GM12891 (cell line): ENCODE measurements around the gene ADSL.

Source experiments
- PAX5 ChIP-seq: IDR thresholded peaks from 2 replicates; pipeline ENCODE4 v1.6.1; 2011; ENCODE audit warnings: low read length, moderate library complexity, mild to moderate bottlenecking; ENCODE audit not compliant: insufficient read depth, severe bottlenecking
- POLR2A ChIP-seq: IDR thresholded peaks from 2 replicates; pipeline ENCODE4 v1.6.1; 2011; ENCODE audit warnings: low read depth, low read length, control low read depth
- POLR2AphosphoS5 ChIP-seq: IDR thresholded peaks from 2 replicates; pipeline ENCODE4 v1.6.1; 2011; ENCODE audit warnings: low read depth, low read length, control low read depth
- POU2F2 ChIP-seq: IDR thresholded peaks from 2 replicates; pipeline ENCODE4 v1.6.1; 2011; ENCODE audit warnings: low read depth, mild to moderate bottlenecking, control low read depth, low read length, moderate library complexity

DNA sequence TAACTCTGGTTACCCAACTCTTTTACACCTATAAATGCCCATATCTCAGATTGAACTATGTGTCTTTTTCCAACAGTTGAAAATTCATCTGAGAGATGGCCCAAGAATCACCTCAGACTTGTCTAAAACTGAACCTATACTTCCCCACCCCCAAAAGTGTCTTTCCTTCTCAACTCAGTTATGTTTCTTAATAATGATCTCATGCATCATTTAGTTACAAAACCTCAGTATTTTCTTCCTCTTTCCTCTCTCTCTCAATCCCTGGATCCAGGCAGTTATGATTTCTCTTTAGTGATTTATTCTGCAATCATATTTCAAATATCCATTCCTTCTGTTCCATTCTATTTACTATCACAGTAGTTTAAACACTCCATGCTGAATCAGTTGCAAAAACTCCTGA lies 32.3 kb upstream of the ADSL start:
- no peak for TF ChIP-seq POLR2A
- no peak for TF ChIP-seq POU2F2
- no peak for TF ChIP-seq POLR2AphosphoS5
- no peak for TF ChIP-seq PAX5
